CD4-positive, alpha-beta T cell treated with Interleukin-4 for 1 hour (primary cell): ENCODE results near the gene CYP26B1.
A peak's percentile ranks its signal among the peaks of the same experiment; 100 is the strongest.

Experiments
- DNase-seq, 2 donors: peaks; one replicate each; pipeline ENCODE4 v3.0.0-alpha.2; 2020 to 2022

Gene CYP26B1

DNA sequence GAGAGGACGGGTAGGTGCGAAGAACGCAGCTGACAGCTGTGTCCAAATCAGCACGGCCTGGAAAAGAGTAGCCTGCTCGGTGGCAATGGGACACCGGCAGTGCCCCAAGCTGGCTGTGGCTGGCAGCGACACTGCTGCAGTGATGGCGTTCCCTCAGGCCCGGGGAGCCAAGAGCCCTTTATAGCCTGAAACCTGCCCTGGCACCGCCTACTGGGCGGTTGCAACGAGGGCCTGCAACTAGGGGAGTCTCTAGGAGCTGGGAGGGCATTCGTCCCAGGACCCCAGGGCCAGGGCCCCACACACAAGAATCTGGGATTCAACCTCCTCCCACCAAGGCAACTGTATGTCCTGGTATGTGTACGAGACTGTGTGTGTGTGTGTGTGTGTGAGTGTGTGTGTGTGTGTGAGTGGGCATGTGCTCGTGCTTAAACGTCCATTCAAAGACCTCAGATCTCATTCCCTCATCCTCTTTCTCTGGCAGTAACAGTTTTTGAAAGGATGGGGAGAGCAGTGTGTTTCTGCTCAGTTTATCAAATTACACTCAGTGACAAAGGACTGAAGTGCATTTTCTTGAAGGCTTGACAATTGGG, 6.8 kb upstream of the CYP26B1 start:
- DNase-seq, result peak in 1 of 2 donors; percentile 10

DNA sequence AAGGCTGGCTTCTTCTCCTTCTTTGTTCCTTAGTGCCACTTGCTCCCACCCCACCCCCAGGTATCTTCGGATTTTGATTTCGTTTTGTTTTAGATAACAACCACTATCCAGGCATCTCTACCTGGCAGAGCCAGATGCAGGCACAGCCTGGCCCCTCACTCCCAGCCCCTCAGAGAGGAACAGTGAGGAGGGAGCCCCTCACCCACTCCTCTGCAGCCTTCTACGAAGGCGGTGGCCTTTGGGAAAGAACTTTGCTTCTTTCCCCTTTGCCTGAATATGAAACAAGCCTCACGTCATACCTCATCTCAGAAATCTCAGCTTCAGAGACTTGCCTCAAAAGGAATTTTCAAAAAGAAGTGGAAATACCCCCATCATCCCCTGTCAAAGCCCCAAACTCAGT, 6.3 kb upstream of the CYP26B1 start:
- DNase-seq, result no peak

GRCh38 chr2:72153026-72153791, 5.5 kb upstream of the CYP26B1 start:
- peak in 1 of 2 donors; percentile 7 for DNase-seq

DNA sequence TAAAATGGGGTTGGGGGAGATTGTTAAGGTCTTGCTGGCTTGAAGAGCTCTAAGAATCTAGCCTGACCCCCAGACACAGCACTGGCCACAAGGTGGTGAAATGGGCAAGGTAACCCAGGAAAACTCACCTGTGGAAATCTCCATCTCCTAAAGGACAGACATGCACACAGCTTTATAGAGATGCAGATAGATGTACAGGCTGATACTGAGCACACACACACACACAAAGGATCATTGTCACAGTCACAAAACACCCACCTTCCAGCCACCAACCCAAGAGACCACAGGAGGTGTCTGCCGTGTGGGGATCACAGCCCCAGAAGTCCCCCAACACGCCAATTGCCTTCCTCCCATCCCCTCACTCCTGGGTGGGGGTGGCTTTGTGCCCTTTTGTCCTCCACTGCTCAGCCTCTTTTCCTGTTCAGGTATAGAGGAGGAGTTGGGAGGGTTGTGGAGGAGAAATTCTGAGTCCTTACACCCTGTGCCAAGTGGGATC, 3.2 kb upstream of the CYP26B1 start:
- peak in 1 of 2 donors; percentile 3 for DNase-seq

- DNase-seq, result peak; percentile 38 to 57
Measured at GRCh38 chr2:72150157-72150860, 2.6 kb upstream of the CYP26B1 start.

- DNase-seq, result peak in 1 of 2 donors; percentile 11
Measured at GRCh38 chr2:72149556-72150156, 2.0 kb upstream of the CYP26B1 start.

DNA sequence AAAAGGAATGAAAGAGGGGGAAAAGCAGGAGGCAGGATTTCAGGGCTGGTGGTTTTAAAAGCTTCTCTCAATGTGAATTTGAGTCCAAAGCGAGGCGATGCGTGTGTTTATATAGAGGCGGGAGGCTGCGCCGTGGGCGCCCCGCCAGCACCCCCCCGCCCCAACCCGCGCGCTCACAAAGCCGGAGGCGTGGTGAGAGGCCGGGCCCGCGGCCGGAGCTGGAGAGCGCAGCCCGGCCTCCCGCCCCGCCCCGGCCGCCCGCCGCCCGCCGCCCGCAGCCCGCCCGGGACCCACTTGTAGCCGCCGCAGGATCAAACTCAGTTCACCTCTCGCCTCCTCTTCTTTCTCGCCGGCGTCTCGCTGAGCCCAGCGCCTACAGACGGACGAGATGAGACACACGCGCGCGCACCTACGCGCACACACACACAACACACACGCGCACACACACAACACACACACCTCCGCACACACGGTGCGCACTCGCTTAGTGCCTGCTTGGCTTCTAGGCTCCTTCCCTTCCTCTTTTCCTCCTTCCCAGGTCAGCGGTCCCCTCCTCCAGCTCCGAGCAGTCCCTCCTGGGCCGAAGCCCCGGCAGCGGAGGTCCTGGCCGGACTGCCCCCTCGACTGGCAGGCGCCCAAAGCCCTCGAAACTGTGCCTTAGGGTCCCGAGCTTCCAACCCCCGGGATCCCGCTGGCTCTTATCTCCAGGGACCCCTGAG, 1.3 kb upstream of the CYP26B1 start:
- DNase-seq, result peak in 1 of 2 donors; percentile 11

DNA sequence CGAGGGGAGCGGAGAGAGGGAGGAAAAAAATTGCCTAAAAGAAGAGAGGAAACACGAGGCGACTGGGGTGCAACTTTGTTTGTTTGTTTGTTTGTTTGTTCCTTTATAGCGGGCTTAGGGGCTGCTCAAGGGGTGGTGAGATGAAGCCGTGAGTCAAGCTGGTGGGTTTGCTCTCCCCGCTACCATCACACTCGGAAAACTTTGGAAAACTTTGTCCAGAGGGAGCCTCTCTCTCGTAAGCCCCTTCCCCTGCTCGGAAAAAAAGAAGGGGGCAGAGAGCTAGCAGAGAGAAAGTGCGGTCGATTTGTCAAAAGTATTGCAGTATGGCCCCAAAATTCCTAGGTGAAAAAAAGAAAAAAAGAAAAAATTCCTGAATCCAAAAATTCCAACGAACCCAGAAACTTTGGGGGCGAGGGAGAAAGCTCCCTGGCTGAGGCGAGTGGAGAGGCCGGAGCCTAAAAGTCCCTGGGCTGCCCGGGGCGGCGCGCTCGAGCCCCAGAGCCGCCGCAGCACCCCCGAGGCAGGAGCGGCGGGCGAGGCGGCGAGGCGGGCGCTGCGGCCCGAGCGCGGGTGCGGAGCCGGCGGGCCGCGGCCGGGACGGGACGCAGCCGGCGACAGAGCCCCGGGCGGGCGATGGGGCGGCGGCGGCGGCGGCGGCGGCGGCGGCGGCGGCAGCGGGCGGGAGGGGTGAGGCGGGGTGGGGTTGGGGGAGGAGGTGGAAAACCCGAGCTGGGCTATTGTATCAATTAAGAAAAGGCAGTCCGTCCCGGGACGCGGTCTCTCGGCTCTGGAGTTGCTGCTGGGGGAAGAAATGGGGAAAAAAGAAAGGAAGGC, 558 bp upstream of the CYP26B1 start:
- no peak for DNase-seq

DNA sequence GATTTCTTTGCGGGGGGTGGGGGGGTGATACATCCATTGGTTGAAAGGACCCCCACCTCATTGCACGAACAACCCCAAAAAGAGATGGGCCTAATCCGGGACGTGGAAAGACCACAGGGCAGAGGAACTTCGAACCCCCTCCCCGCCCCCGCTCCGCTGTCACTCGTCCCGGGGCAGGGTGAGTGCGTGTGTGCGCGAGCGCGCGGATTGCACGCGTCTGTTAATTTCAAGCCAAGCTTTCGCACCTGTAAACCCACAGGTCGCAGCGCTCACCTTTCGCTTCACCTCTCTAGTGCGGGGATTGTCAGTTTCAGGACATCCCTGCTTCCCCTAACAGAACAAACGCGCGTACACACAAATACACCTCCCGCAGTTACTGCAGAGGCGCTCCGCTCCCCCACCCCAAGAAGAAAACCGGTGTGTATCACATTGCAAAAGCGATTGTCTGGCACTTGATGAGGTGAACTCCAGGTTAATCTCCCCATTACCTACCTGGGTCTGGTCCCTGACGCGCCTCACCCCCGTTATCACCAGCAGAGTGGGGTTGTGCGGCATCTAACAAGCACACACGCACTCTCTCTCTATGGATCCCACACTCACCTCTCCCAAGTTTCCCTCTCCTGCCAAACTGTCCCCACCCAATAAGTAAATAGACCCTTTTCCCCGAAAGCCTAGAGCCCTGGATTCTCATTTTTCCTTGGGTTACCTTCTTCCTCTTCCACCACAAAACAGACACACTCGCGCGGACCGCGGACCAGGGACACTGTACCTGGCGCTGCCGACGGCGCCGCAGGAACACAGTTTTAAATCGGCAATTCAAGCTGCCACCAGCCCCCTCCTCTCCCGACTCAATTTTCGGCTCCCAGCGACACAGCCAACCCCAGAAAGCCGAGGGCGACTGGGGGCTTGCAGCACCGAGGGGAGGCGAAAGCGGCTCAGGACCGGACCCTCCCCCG, 1.0 kb downstream of the CYP26B1 start:
- peak in 1 of 2 donors; percentile 7 for DNase-seq

DNA sequence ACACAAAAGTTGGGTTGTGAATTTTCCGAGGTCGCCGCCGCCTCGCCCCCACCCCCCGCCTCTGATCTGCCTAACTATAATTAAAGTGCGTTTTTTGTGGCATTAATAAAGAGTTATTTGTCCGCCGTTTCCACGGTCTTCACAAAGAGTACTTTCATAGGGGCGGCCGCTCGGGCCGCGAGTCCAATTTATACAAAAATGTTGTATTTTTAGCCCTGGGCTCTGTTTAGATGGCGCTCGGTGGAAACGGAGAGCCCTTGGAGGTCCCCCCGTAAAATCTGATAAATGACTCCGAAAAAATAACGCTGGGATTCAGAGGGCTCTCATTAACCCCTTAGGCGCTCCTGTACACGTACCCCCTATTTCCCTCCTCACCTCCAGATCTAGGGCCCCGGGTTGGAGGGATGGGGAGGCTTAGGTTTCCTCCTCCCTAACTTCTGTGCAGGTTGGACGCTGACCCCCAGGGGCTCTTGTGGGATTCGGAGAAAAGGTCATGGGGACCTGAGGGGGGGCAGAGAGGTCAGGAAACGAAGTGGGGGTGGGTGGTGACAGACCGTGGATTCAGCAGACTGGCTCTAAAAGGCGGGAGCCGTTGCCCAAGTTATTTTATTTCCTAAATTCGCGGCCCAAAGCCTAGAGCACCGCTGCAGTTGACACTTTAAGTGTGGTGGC, 1.9 kb downstream of the CYP26B1 start:
- no peak for DNase-seq

GRCh38 chr2:72145289-72145657, 2.4 kb downstream of the CYP26B1 start:
- DNase-seq, result no peak

DNA sequence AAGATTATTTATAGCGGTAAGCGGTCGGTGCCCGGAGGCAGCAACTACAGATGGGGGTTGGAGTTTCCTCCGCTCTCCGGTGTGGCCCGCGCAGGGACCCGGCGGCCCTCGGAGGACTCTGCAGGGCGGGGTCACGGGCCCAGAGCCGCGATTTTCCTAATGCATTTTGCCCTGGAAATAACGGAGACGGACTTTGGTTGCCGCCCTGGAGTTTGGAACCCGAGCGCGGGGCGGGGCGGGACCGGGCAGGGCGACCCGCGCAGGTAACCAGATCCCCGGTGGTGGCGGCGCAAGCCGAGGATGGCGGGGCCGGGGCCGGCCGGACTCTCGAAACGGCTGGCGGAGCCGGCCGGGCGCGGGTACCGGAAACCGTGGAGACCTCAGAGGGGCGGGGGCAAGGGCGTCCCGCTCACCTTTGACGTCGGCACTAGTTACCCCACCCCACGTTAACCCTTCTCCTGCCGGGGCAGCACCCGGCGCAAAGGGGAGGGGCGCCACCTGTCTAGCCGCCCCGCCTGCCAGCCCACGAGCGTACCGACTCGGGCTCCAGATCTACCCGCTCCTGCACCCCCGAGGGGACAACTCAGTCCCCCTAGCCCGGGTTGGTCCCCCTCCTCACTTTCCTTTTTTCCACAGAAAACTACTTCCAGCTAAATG, 2.9 kb downstream of the CYP26B1 start:
- peak in 1 of 2 donors; percentile 9 for DNase-seq

DNA sequence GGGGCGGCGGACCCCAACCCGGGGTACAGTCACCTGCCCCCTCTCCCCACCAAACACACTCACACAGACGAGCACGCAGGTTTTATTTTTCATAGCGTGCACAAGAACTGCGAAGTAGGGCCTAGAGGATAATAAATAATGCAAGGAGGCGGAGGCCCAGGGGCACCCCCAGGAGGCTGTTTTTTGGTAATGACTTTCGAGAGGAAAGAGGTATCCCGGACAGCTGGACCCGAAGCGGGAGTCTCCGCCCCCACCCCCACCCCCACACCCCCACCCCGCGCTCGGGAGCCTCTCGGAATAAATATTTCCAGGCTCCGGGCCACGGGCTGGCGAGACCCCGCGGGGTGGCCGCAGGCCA, 3.4 kb downstream of the CYP26B1 start:
- DNase-seq, result no peak

DNA sequence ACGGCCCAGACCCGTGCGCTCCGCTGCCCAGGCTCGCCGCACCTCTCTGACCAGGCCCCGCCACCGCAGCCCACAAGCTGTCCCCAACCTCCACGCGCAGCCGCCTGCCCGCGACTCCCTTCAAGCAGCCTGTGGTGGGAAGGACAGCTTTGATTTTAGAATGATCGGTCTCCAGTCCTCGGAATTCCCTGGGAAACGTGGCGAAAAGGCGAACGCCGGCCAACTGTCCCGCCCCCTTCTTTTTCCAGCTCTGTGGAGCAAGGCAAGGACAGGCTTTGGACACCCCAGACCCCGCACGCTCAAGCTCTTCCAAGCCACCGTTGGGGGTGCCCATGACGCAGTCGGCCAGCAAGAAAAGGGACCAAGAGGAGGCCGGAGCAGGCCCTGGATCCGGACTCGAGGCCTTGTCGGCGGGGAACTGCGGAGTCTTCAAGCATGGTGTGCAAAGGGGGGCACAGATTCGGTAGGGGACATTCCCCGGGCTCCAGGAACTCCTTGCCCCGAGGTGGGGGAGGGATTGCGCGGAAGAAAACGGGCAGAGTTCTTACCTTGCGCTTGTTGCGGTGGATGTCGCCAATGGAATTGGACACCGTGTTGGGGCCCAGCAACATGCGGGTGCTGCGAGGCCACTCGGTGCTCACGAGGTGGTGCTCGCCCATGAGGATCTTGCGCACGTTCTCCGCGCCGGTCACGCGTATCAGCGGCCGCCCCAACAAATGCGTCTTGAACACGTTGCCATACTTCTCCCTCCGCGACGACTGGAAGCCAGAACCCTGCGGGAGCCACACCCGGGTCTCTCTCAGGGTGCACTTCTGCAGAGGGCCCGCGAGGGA, 4.0 kb downstream of the CYP26B1 start:
- peak in 1 of 2 donors; percentile 9 for DNase-seq

GRCh38 chr2:72142570-72143440, 4.9 kb downstream of the CYP26B1 start:
- DNase-seq, result peak in 1 of 2 donors; percentile 8

GRCh38 chr2:72141881-72142451, 5.7 kb downstream of the CYP26B1 start:
- peak in 1 of 2 donors; percentile 8 for DNase-seq

- no peak for DNase-seq
Measured at GRCh38 chr2:72141032-72141645, 6.5 kb downstream of the CYP26B1 start.
